OCI-LY7 (cell line): ENCODE results near the gene SLC9A9.

Experiments
- CTCF ChIP-seq: fragments of 200-600 bp; sonication (generic); conservative IDR thresholded peaks from 2 replicates; pipeline ENCODE4 v1.5.1; 2014; ENCODE audit warnings: mild to moderate bottlenecking, antibody characterized with exemption, low read length, moderate library complexity, mixed read lengths
- EZH2phosphoT487 ChIP-seq: fragments of 200-600 bp; sonication (generic); IDR thresholded peaks from 2 replicates; pipeline ENCODE4 v1.6.1; 2018; ENCODE audit warnings: low read depth, borderline replicate concordance, mild to moderate bottlenecking, mixed run types, antibody characterized with exemption, low read length, moderate library complexity, mixed read lengths

GRCh38 chr3:143245692-143246091, 602.6 kb downstream of the SLC9A9 start:
- TF ChIP-seq CTCF (no peak), EZH2phosphoT487 (no peak)
